Suprapubic skin (tissue), 4 donors: ENCODE results near the gene KCNG3.

Experiments
- CTCF ChIP-seq, 2 donors: fragments of 200-600 bp in 1 of 2; fragments of 450-650 bp in 1 of 2; sonication (generic) in 1 of 2; IDR thresholded peaks; one replicate each; pipeline ENCODE4 v1.5.1; 2016 to 2019; ENCODE audit warnings: antibody characterized with exemption in 2 of 2, mild to moderate bottlenecking in 1 of 2, moderate library complexity in 1 of 2
- EP300 ChIP-seq: sonication (generic); formaldehyde crosslinking; IDR thresholded peaks from one replicate; pipeline ENCODE4 v1.6.1; 2017; ENCODE audit warnings: antibody characterized with exemption
- POLR2A ChIP-seq, 2 donors: fragments of 450-650 bp; IDR thresholded peaks; one replicate each; pipeline ENCODE4 v1.6.1; 2017; ENCODE audit warnings: antibody characterized with exemption in 2 of 2, mild to moderate bottlenecking in 2 of 2, moderate library complexity in 2 of 2
- POLR2AphosphoS5 ChIP-seq, 3 donors: sonication (generic); formaldehyde crosslinking; IDR thresholded peaks; one replicate each; pipeline ENCODE4 v1.6.1; 2017; ENCODE audit warnings: antibody characterized with exemption in 3 of 3

- no peak for TF ChIP-seq CTCF (IDR thresholded peaks at IDR 0.05)
- no peak for TF ChIP-seq POLR2A (IDR thresholded peaks at IDR 0.05)
- no peak for TF ChIP-seq POLR2AphosphoS5 (IDR thresholded peaks at IDR 0.05)
- no peak for TF ChIP-seq EP300
Observed at GRCh38 chr2:42452545-42452944, 41.2 kb downstream of the KCNG3 start.
